SJSA1 (cell line): ENCODE measurements around the gene APRT. TPM values are rescaled to one million over a fixed set of nuclear protein-coding genes. Genes with fewer than 3 reads are reported as not detected.

Experiments
- total RNA-seq: library from RNA; depleted of rRNA; stranded (reverse); fragments of >200 nt; shearing (Covaris generic); gene quantifications from 2 replicates; pipeline ENCODE4 v1.2.3, GENCODE V29; 2014; rRNA removed

Gene APRT
- total RNA-seq, 1 experiment from 2014 or later, result 90.6 TPM

Other genes with a start within 250 kb of the APRT start
- 14.6 and 18.2 TPM in 2 replicates for gene ZC3H18, start 241.5 kb downstream of the APRT start, total RNA-seq
- not detected in 2 replicates for gene IL17C, start 173.4 kb downstream of the APRT start, total RNA-seq
- not detected in 2 replicates for gene CYBA, start 160.9 kb downstream of the APRT start, total RNA-seq
- 38.4 and 42.6 TPM in 2 replicates for gene MVD, start 148.8 kb downstream of the APRT start, total RNA-seq
- 0.05 TPM in 1 of 2 replicates, not detected in the other for gene SNAI3, start 125.4 kb downstream of the APRT start, total RNA-seq
- 25.0 and 32.4 TPM in 2 replicates for gene RNF166, start 105.5 kb downstream of the APRT start, total RNA-seq
- gene CTU2, start 105.4 kb downstream of the APRT start, total RNA-seq, result 17.9 and 20.4 TPM in 2 replicates
- 142 and 181 TPM in 2 replicates for gene PIEZO1, start 26.7 kb downstream of the APRT start, total RNA-seq
- gene CDT1, start 8.1 kb downstream of the APRT start, total RNA-seq, result 36.7 and 45.7 TPM in 2 replicates
- gene GALNS, start 45.0 kb upstream of the APRT start, total RNA-seq, result 13.9 and 15.3 TPM in 2 replicates
- 17.3 and 27.5 TPM in 2 replicates for gene TRAPPC2L, start 45.2 kb upstream of the APRT start, total RNA-seq
- not detected in 2 replicates for gene PABPN1L, start 54.7 kb upstream of the APRT start, total RNA-seq
- gene CBFA2T3, start 165.3 kb upstream of the APRT start, total RNA-seq, result not detected in 2 replicates